ENCODE measurements around the gene FZD2.

The FZD2 gene

GRCh38 chr17:44556832-44557606 lies at the start of gene FZD2:
Gene FZD2, plus strand, starts transcription at chr17:44557484. Its CDS starts 205 bp downstream, at chr17:44557689.
- in situ Hi-C loops (cut with MboI; ENCODE audit: low sequenced_read_pairs) = no loop called here

GRCh38 chr17:44511241-44512134 lies 45.8 kb upstream of the FZD2 start:
- in situ Hi-C loops (cut with MboI; ENCODE audit: low sequenced_read_pairs) = loop anchor here (25.0 kb wide), 1 partner anchor 299 kb away; the partner anchor contains the start of gene UBTF

- in situ Hi-C loops (cut with MboI; ENCODE audit: low sequenced_read_pairs) = loop anchor here (25.0 kb wide), 1 partner anchor 306 kb away; the partner anchor contains the start of gene UBTF
These were observed 39.3 kb upstream of the FZD2 start for GRCh38 chr17:44518032-44518431.

GRCh38 chr17:44522883-44523671 lies 34.2 kb upstream of the FZD2 start:
- in situ Hi-C loops (cut with MboI; ENCODE audit: low sequenced_read_pairs) = loop anchor here (25.0 kb wide), 1 partner anchor 311 kb away; the partner anchor contains the start of gene UBTF

GRCh38 chr17:44523672-44523972 lies 33.7 kb upstream of the FZD2 start:
- in situ Hi-C loops (cut with MboI; ENCODE audit: low sequenced_read_pairs) = loop anchor here (25.0 kb wide), 1 partner anchor 311 kb away; the partner anchor contains the start of gene UBTF

GRCh38 chr17:44527102-44527501 lies 30.2 kb upstream of the FZD2 start:
- in situ Hi-C loops (cut with MboI; ENCODE audit: low sequenced_read_pairs) = loop anchor here (25.0 kb wide), 1 partner anchor 335 kb away; no protein-coding TSS in a partner anchor

GRCh38 chr17:44527954-44528353 lies 29.3 kb upstream of the FZD2 start:
- in situ Hi-C loops (cut with MboI; ENCODE audit: low sequenced_read_pairs) = loop anchor here (25.0 kb wide), 1 partner anchor 334 kb away; no protein-coding TSS in a partner anchor

- in situ Hi-C loops (cut with MboI; ENCODE audit: low sequenced_read_pairs) = loop anchor here (25.0 kb wide), 1 partner anchor 332 kb away; no protein-coding TSS in a partner anchor
These were observed 27.4 kb upstream of the FZD2 start for GRCh38 chr17:44529864-44530263.

GRCh38 chr17:44530896-44531418 lies 26.3 kb upstream of the FZD2 start:
- in situ Hi-C loops (cut with MboI; ENCODE audit: low sequenced_read_pairs) = loop anchor here (25.0 kb wide), 1 partner anchor 331 kb away; no protein-coding TSS in a partner anchor

- in situ Hi-C loops (cut with MboI; ENCODE audit: low sequenced_read_pairs) = loop anchor here (25.0 kb wide), 1 partner anchor 329 kb away; no protein-coding TSS in a partner anchor
These were observed 23.6 kb upstream of the FZD2 start for GRCh38 chr17:44533533-44534246.

- in situ Hi-C loops (cut with MboI; ENCODE audit: low sequenced_read_pairs) = loop anchor here (25.0 kb wide), 1 partner anchor 326 kb away; no protein-coding TSS in a partner anchor
These were observed 21.0 kb upstream of the FZD2 start for GRCh38 chr17:44536090-44536953.

- in situ Hi-C loops (cut with MboI; ENCODE audit: low sequenced_read_pairs) = loop anchor here (25.0 kb wide), 1 partner anchor 324 kb away; no protein-coding TSS in a partner anchor
These were observed 19.4 kb upstream of the FZD2 start for GRCh38 chr17:44537922-44538321.

GRCh38 chr17:44539673-44540072 lies 17.6 kb upstream of the FZD2 start:
- in situ Hi-C loops (cut with MboI; ENCODE audit: low sequenced_read_pairs) = loop anchor here (25.0 kb wide), 1 partner anchor 323 kb away; no protein-coding TSS in a partner anchor

GRCh38 chr17:44540246-44541084 lies 16.8 kb upstream of the FZD2 start:
- in situ Hi-C loops (cut with MboI; ENCODE audit: low sequenced_read_pairs) = loop anchor here (25.0 kb wide), 1 partner anchor 322 kb away; no protein-coding TSS in a partner anchor

GRCh38 chr17:44541884-44542581 lies 15.3 kb upstream of the FZD2 start:
- in situ Hi-C loops (cut with MboI; ENCODE audit: low sequenced_read_pairs) = loop anchor here (25.0 kb wide), 1 partner anchor 320 kb away; no protein-coding TSS in a partner anchor

- in situ Hi-C loops (cut with MboI; ENCODE audit: low sequenced_read_pairs) = loop anchor here (25.0 kb wide), 1 partner anchor 319 kb away; no protein-coding TSS in a partner anchor
These were observed 13.9 kb upstream of the FZD2 start for GRCh38 chr17:44543213-44543904.
